K562 treated with DMSO at 1 percent for 12 hours (cell line): ENCODE data around the gene GRAPL. TPM values are rescaled to one million over a fixed set of nuclear protein-coding genes. Genes with fewer than 3 reads are reported as not detected.

ENCODE experiments used
- total RNA-seq: library from RNA; unstranded; fragments of 300-600 nt; gene quantifications from 2 replicates; pipeline ENCODE4 v1.2.3, GENCODE V29; 2022; ENCODE audit not compliant: insufficient read depth

GRAPL gene
- total RNA-seq, result not detected in 2 replicates

GRCh38 chr17:19127148-19127980, at the start of gene GRAPL:
GRAPL (plus strand) TSS chr17:19127589; CDS start chr17:19127620, 31 bp downstream.

Other genes starting within 250 kb of the GRAPL start
- gene SLC5A10, start 175.4 kb upstream of the GRAPL start, total RNA-seq, result not detected in 2 replicates
- gene FAM83G, start 122.8 kb upstream of the GRAPL start, total RNA-seq, result 3.4 and 8.1 TPM in 2 replicates
- gene GRAP, start 80.6 kb upstream of the GRAPL start, total RNA-seq, result not detected in 2 replicates
- 3.7 and 9.1 TPM in 2 replicates for gene EPN2, start 109.8 kb downstream of the GRAPL start, total RNA-seq
- 4.5 and 18.7 TPM in 2 replicates for gene B9D1, start 235.1 kb downstream of the GRAPL start, total RNA-seq